Kasumi-1 (cell line): ENCODE results near the gene GALC.
A peak's percentile ranks its signal among the peaks of the same experiment; 100 is the strongest.

Source experiments
- DNase-seq, 2 experiments: peaks; one replicate each; lab custom pipeline; 2025; lab: John Stamatoyannopoulos, UW

GALC gene

GRCh38 chr14:87955501-87955900 lies 37.5 kb downstream of the GALC start:
- no peak for DNase-seq

- peak in 1 of 2 experiments; percentile 28 for DNase-seq
Measured at GRCh38 chr14:87952307-87953094, 40.5 kb downstream of the GALC start.

- DNase-seq, result peak; percentile 41 to 58
Measured at GRCh38 chr14:87944987-87945604, 47.9 kb downstream of the GALC start.

- no peak for DNase-seq
Measured at GRCh38 chr14:87940894-87941293, 52.1 kb downstream of the GALC start.

GRCh38 chr14:87940382-87940781 lies 52.6 kb downstream of the GALC start:
- no peak for DNase-seq

- DNase-seq, result no peak
Measured at GRCh38 chr14:87935886-87936285, 57.1 kb downstream of the GALC start.

- no peak for DNase-seq
Measured at GRCh38 chr14:87935081-87935828, 57.7 kb downstream of the GALC start.

- DNase-seq, result peak in 1 of 2 experiments; percentile 20
Measured at GRCh38 chr14:87934185-87934584, 58.8 kb downstream of the GALC start.

GRCh38 chr14:87916886-87917275 lies 76.1 kb downstream of the GALC start:
- no peak for DNase-seq

- DNase-seq, result no peak
Measured at GRCh38 chr14:87916103-87916885, 76.7 kb downstream of the GALC start.

GRCh38 chr14:87908550-87908949 lies 84.4 kb downstream of the GALC start:
- no peak for DNase-seq

- DNase-seq, result no peak
Measured at GRCh38 chr14:87901652-87902051, 91.3 kb downstream of the GALC start.

GRCh38 chr14:87901236-87901635 lies 91.7 kb downstream of the GALC start:
- DNase-seq, result no peak

- no peak for DNase-seq
Measured at GRCh38 chr14:87899228-87899627, 93.8 kb downstream of the GALC start.

- DNase-seq, result no peak
Measured at GRCh38 chr14:87898301-87898700, 94.7 kb downstream of the GALC start.

- DNase-seq, result peak; percentile 66 to 81
Measured at GRCh38 chr14:87896393-87897380, 96.3 kb downstream of the GALC start.

- no peak for DNase-seq
Measured at GRCh38 chr14:87894920-87895319, 98.1 kb downstream of the GALC start.

- no peak for DNase-seq
Measured at GRCh38 chr14:87892763-87893162, 100.2 kb downstream of the GALC start.

GRCh38 chr14:87888136-87888999 lies 104.6 kb downstream of the GALC start:
- DNase-seq, result peak; percentile 33 to 39

GRCh38 chr14:87883750-87884149 lies 109.2 kb downstream of the GALC start:
- no peak for DNase-seq
